GM23248 (cell line): ENCODE results near the gene RNPS1. TPM values are rescaled to one million over a fixed set of nuclear protein-coding genes. Genes with fewer than 3 reads are reported as not detected.

ENCODE experiments used
- DNase-seq: peaks from one replicate; pipeline ENCODE4 v3.0.0-alpha.2; 2015
- H2AFZ ChIP-seq: fragments of 200-600 bp; sonication (generic); 2 replicates; pipeline ENCODE4 v1.6.1; 2016; ENCODE audit warnings: antibody characterized with exemption
- H3F3A ChIP-seq: fragments of 200-600 bp; sonication (generic); 2 replicates; pipeline ENCODE4 v1.6.1; 2016; ENCODE audit warnings: mild to moderate bottlenecking, antibody characterized with exemption, mixed run types; ENCODE audit not compliant: insufficient read depth
- H3K27ac ChIP-seq: fragments of 200-600 bp; sonication (generic); 2 replicates; pipeline ENCODE4 v1.5.1; 2016; ENCODE audit warnings: mild to moderate bottlenecking
- H3K27me3 ChIP-seq: fragments of 200-600 bp; sonication (generic); replicated peaks from 2 replicates; pipeline ENCODE4 v1.6.1; 2016; ENCODE audit warnings: mild to moderate bottlenecking; ENCODE audit not compliant: insufficient read depth
- H3K36me3 ChIP-seq: fragments of 200-600 bp; sonication (generic); 2 replicates; pipeline ENCODE4 v1.6.1; 2016; ENCODE audit warnings: low read depth, mild to moderate bottlenecking
- H3K4me1 ChIP-seq: fragments of 200-600 bp; sonication (generic); 2 replicates; pipeline ENCODE4 v1.6.1; 2016; ENCODE audit warnings: mild to moderate bottlenecking; ENCODE audit not compliant: insufficient read depth
- H3K4me2 ChIP-seq: fragments of 200-600 bp; sonication (generic); one replicate; pipeline ENCODE4 v1.6.1; 2016; ENCODE audit warnings: mild to moderate bottlenecking; ENCODE audit not compliant: unreplicated experiment
- H3K4me3 ChIP-seq: fragments of 200-600 bp; sonication (generic); 2 replicates; pipeline ENCODE4 v1.5.1; 2016; ENCODE audit warnings: mild to moderate bottlenecking
- H3K79me2 ChIP-seq: fragments of 200-600 bp; sonication (generic); 2 replicates; pipeline ENCODE4 v1.6.1; 2016; ENCODE audit warnings: mild to moderate bottlenecking; ENCODE audit not compliant: insufficient read depth
- H3K9ac ChIP-seq: fragments of 200-600 bp; sonication (generic); 2 replicates; pipeline ENCODE4 v1.6.1; 2016; ENCODE audit warnings: mild to moderate bottlenecking
- H3K9me2 ChIP-seq: fragments of 200-600 bp; sonication (generic); 2 replicates; pipeline ENCODE4 v1.6.1; 2016; ENCODE audit warnings: mixed run types, mild to moderate bottlenecking, moderate library complexity; ENCODE audit not compliant: insufficient read depth
- H3K9me3 ChIP-seq: fragments of 200-600 bp; sonication (generic); one replicate; pipeline ENCODE4 v1.6.1; 2017; ENCODE audit warnings: low read depth
- H4K20me1 ChIP-seq: fragments of 200-600 bp; sonication (generic); 2 replicates; pipeline ENCODE4 v1.6.0; 2016; ENCODE audit not compliant: insufficient read depth
- EZH2 ChIP-seq: fragments of 200-600 bp; sonication (generic); IDR thresholded peaks from 2 replicates; pipeline ENCODE4 v1.6.1; 2018; ENCODE audit warnings: antibody characterized with exemption, mild to moderate bottlenecking; ENCODE audit not compliant: insufficient read depth, poor library complexity, severe bottlenecking
- EZH2phosphoT487 ChIP-seq: fragments of 200-600 bp; sonication (generic); IDR thresholded peaks from 2 replicates; pipeline ENCODE4 v1.6.1; 2018; ENCODE audit warnings: antibody characterized with exemption, moderate library complexity, mild to moderate bottlenecking, low read depth; ENCODE audit not compliant: insufficient read depth
- WGBS, 2 experiments: methylation state at CpG; one replicate each; pipeline ENCODE4 v1.1.6; 2015 to 2017; ENCODE audit warnings: low lambda C conversion rate in 2 of 2, low coverage in 1 of 2; ENCODE audit errors: missing lambda C conversion rate in 2 of 2; 5-methylcytosine and 5-hydroxymethylcytosine counted together
- in situ Hi-C: fragments of 300-500 bp; cut with MboI; formaldehyde crosslinking; loops from 2 replicates; pipeline ENCODE4 v1.15.0; 2020
- polyA plus RNA-seq: library from polyadenylated mRNA; unstranded; fragments of >200 nt; fragmentation: Nextera tagmentation; extraction: Ambion mirVana; gene quantifications from 2 replicates; pipeline ENCODE4 v1.2.1, GENCODE V29; 2016
- total RNA-seq: library from RNA; depleted of rRNA; stranded (reverse); fragments of >200 nt; shearing (Covaris generic); gene quantifications from 2 replicates; pipeline ENCODE4 v1.2.3, GENCODE V29; 2014

Gene RNPS1
- total and polyA plus RNA-seq, 2 experiments from 2014 or later = 104 to 176 TPM

- TF ChIP-seq EZH2phosphoT487 = no peak
- no peak for TF ChIP-seq EZH2
- 77 to 78% methylated on average over 9 of the region's 9 CpGs for WGBS, 2 experiments
- H3K79me2 ChIP-seq = peaks cover 56% of the 10 kb centered on the region
Measured at GRCh38 chr16:2226245-2226793, 41.6 kb downstream of the RNPS1 start.

GRCh38 chr16:2223942-2224486, 43.9 kb downstream of the RNPS1 start:
- Histone ChIP-seq H3K4me3 (peak overlapping the region; percentile 83), H3K9ac (peak overlapping the region; percentile 89), H3K9me2 (no peaks in the 10 kb centered on the region), H2AFZ (peak overlapping the region; percentile 72), H3K36me3 (no peaks in the 10 kb centered on the region), H3K27ac (peak overlapping the region; percentile 51), H4K20me1 (no peaks in the 10 kb centered on the region), H3K9me3 (no peaks in the 10 kb centered on the region), H3K4me1 (peaks cover 19% of the 10 kb centered on the region), H3F3A (no peaks in the 10 kb centered on the region), H3K79me2 (peaks cover 54% of the 10 kb centered on the region), H3K27me3 (no peaks in the 10 kb centered on the region), H3K4me2 (peak overlapping the region; percentile 90)
- 7 to 8% methylated on average over 22 of the region's 22 CpGs for WGBS, 2 experiments
- in situ Hi-C loops = no loop called here
- peak; percentile 74 for DNase-seq
- TF ChIP-seq EZH2phosphoT487 (no peak), EZH2 (no peak)

More at GRCh38 chr16:2226245-2226793, 41.6 kb downstream of the RNPS1 start:
- H3K27ac ChIP-seq = no peak overlapping the region
- H3K9me2 ChIP-seq = no peaks in the 10 kb centered on the region
- H3K36me3 ChIP-seq = no peaks in the 10 kb centered on the region; the same call in 1 of the 2 replicates
- H3K9ac ChIP-seq = no peak overlapping the region
- in situ Hi-C loops = no loop called here
- DNase-seq = no peak
- no peaks in the 10 kb centered on the region for H3K27me3 ChIP-seq
- H3K4me1 ChIP-seq = peaks cover 19% of the 10 kb centered on the region
- H3F3A ChIP-seq = no peaks in the 10 kb centered on the region
- no peak overlapping the region for H3K4me2 ChIP-seq
- H3K9me3 ChIP-seq = no peaks in the 10 kb centered on the region
- H3K4me3 ChIP-seq = no peak overlapping the region
- no peaks in the 10 kb centered on the region for H4K20me1 ChIP-seq
- no peak overlapping the region for H2AFZ ChIP-seq

- Histone ChIP-seq H3K4me1 (peaks cover 19% of the 10 kb centered on the region), H3K27ac (peak within 1 kb of the TSS; percentile 51), H3K9me2 (no peaks in the 10 kb centered on the region), H3K9ac (peak within 1 kb of the TSS; percentile 89), H3K9me3 (no peaks in the 10 kb centered on the region), H3K4me3 (peak within 1 kb of the TSS; percentile 83), H3K36me3 (no peaks in the 10 kb centered on the region), H3F3A (no peaks in the 10 kb centered on the region), H4K20me1 (no peaks in the 10 kb centered on the region), H3K4me2 (peak within 1 kb of the TSS; percentile 90), H3K27me3 (no peaks in the 10 kb centered on the region), H3K79me2 (peaks cover 47% of the 10 kb centered on the region), H2AFZ (peak within 1 kb of the TSS; percentile 90)
- WGBS, 2 experiments = 0 to 1% methylated on average over 60 to 76 of the region's 82 CpGs
- peak; percentile 100 for DNase-seq
- in situ Hi-C loops = no loop called here
- no peak for TF ChIP-seq EZH2phosphoT487
- no peak for TF ChIP-seq EZH2
Measured at GRCh38 chr16:2223221-2223941, 44.5 kb downstream of the RNPS1 start, which contains the start of gene E4F1. E4F1 (plus strand) TSS chr16:2223591; CDS start chr16:2223614, 23 bp downstream.

- Histone ChIP-seq H3F3A (no peaks in the 10 kb centered on the region), H3K27me3 (no peaks in the 10 kb centered on the region), H3K9me2 (no peaks in the 10 kb centered on the region), H3K4me1 (peaks cover 10% of the 10 kb centered on the region; the same call in 1 of the 2 replicates), H4K20me1 (no peaks in the 10 kb centered on the region), H3K27ac (no peak overlapping the region), H3K9me3 (no peaks in the 10 kb centered on the region), H3K79me2 (peaks cover 24% of the 10 kb centered on the region), H2AFZ (peak overlapping the region; percentile 80; the same call in 1 of the 2 replicates), H3K4me3 (no peak overlapping the region), H3K9ac (no peak overlapping the region), H3K4me2 (no peak overlapping the region), H3K36me3 (no peaks in the 10 kb centered on the region)
- 98 to 99% methylated on average over 4 of the region's 4 CpGs for WGBS, 2 experiments
- DNase-seq = no peak
- in situ Hi-C loops = no loop called here
- TF ChIP-seq EZH2phosphoT487 (no peak), EZH2 (no peak)
Measured at GRCh38 chr16:2216330-2216729, 51.6 kb downstream of the RNPS1 start.
